CD4-positive, alpha-beta T cell treated with Interleukin-17A for 4 hours (primary cell): ENCODE measurements around the gene GAB2.

Experiments used
- DNase-seq: peaks from one replicate; pipeline ENCODE4 v3.0.0-alpha.2; 2020; ENCODE audit warnings: mixed read lengths

The GAB2 gene

DNA sequence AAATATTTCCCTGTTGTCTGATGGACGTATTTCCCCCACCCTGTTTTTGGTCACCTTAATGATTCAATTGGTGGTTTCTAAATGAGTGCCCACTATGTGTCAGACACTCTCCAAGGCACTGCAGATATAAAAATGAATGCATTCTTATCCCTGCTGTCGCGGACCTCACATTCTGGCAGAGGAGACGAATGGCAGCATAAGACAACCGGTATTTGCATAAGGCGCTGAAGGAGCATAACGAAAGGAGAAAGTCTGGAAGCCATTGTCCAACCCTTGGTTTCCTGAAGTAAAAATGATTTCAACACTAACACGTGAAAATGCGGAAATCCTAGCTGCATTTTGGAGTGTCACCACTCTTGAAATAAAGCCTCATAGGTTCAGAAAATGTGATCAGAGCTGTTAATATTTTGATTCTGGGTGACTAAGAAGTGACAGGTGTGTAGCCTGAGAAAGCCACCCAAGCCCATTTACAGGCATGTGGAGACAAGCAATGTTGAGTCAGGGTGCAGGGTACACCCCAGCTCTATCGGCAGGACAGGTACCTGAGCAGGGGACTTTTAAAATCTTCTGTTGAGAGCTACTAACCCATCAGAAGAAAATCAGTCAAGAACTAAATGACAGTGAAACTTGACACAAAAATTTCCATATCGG, 10.1 kb upstream of the GAB2 start:
- no peak for DNase-seq

DNA sequence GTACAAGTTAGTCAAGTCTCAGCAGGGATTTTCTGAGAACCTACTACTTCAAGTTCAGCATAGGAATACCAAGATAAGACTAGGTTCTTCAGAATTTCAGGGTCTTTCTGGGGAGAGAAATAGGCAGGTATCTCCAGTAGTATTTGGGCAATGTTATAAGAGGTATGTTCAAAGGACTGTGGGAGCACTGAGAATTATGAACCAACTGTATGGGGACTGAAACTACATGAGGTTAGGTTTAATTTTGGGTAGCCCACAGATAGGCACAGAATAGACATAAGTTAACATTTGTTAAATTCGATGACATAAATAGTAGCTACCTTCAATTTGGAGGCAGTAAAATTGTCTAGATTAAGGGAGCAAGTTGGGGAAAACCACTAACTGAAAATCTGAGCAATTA, 9.2 kb upstream of the GAB2 start:
- DNase-seq: no peak

DNA sequence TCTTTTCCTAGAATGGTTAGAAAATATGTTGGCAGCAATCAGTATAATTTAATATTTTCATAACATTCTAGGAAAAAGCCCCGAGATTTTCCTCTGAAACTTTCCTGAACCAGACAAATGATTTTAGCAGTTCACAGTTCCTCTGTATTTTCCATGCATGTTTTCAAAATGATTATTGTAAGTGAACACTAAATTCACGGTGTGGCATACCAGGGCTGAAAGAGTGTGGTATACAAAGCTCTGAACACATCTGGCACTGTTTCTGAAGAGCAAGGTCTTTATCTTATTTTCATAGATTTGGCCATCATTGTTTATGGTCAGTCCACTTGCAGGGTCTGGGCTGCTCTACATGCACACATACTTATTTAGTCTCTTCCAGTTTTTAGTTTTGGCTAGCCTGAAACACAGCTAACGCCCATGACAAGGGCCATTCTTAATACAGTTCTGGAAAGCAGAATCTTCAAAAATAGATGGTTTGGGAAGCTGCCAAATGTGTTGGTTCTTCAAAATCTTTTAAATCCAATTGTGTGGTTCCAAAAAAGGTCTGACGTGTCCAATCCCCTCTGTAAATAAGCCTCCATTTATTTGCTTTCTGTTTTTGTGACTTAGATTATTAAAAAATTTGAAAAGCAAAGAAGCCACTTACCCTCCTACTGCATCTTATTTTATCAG, 7.9 kb upstream of the GAB2 start:
- no peak for DNase-seq

DNA sequence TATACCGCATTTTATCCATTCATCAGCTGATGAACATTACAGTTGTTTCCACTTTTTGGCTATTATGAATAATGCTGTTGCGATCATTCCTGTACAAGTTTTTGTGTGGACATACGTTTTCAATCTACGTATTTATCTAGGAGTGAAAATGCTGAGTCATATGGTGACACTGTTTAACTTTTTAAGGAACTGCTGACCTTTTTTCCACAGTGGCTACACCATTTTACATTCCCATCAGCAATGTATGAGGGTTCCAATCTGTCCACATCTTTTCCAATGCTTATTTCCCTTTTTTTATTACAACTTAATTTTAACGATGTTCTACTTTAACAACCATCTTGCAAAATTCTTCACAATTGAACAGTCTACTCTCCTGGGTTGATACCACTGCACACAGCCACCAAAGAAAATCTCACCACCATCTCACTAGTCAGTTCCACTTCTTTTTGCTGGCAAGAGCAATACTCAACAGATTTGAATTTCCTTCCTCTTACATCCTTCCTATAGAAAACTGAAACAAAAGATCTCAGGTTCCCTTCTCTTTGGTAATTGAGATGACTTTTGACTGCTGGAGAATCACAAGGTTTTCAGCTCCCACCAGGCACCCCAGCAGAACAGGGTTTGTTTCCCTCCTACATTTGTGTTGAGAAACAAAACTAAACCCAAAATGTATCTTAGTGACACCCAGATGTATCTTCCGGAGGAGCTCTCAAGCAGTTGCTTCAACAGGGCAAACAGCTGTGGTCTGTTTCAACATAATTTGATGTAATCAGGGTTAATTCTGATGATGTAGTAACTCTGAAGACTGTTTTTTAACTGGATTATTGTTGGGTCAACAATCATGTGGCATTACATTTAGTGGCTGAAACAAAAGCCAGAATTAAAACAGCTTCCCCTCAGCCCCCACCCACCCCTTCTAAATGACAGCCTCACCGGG, 7.0 kb upstream of the GAB2 start:
- no peak for DNase-seq

DNA sequence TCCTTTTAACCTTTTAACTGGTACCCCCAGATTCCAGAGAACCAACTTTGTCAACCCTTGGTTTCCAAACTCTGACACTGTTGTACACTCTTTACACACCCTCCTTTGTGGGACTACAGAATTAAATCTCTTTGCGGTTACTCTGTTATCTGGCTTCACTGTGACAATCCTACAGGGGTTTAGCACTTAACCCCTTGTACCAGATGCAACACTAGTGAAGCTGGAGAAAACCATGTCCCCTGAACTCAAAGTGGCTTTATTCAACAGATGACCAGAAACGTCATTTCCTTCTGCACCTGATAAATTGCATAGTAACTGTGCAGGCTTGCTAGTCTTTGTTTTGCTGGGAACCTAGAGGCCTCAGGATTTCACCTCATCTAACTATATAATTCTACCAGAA, 5.6 kb upstream of the GAB2 start:
- DNase-seq: no peak

DNA sequence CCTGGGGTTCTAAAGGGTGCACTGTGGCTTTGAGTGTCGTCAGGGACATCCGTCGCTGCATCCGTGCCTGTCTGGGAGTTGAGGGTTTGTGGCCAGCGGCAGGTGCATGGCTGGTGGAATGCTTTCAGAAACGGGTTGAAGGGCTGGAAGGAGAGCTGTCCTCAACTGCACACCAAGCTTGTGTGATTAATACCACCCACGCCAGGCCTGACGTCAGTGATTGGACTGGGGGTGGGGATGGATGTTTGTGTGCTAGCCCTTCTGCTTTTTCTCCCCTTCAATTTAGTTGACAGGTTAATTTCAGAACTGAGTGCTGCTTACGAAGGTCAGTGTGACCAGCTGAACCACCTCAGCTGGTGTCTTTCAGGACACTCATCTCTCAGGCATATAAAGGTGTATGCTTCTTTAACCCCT, 3.2 kb upstream of the GAB2 start:
- no peak for DNase-seq

DNA sequence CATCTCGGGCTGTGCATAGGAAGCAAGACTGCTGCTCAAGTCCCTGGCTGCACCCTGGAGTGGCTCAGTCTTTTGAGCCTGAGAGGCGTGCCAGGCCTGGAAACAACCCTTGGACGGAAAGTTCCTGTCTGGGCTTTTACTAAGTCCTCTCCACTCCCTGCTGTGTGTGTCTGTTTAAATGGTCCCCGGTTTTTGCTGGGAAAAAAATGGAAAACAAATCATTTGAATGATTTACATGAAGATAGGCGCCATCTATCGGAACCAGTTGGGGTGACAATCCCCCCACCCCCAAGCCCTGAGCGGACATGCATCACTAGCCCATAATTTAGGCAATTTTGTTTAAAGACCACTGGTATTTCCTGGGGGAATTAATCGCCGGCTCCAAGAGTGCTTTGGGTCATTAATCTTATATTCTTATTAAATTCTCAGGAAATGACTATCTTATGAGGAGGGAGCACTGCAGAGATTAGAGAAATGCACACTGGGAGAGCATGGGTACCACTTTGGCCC, 2.7 kb upstream of the GAB2 start:
- DNase-seq: peak; percentile 68

DNA sequence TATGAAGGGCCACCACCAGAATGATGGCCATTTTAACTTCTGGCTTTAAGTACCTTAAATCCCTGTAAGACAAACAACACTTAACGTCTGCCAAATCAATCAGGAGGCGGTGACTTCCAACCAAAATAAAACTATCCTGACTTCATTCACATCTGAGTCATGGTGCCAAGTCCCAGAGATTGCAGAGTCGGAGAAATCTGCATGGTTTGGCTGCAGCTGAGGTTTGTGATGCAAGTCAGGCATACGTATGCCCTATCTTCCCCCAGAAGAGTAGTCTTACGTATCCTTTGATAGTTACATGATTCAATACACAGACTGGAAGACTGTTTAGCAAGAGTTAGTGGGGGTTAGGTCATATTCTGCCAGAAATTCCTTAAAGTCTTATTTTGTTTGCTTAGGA, 1.7 kb upstream of the GAB2 start:
- DNase-seq: no peak

DNA sequence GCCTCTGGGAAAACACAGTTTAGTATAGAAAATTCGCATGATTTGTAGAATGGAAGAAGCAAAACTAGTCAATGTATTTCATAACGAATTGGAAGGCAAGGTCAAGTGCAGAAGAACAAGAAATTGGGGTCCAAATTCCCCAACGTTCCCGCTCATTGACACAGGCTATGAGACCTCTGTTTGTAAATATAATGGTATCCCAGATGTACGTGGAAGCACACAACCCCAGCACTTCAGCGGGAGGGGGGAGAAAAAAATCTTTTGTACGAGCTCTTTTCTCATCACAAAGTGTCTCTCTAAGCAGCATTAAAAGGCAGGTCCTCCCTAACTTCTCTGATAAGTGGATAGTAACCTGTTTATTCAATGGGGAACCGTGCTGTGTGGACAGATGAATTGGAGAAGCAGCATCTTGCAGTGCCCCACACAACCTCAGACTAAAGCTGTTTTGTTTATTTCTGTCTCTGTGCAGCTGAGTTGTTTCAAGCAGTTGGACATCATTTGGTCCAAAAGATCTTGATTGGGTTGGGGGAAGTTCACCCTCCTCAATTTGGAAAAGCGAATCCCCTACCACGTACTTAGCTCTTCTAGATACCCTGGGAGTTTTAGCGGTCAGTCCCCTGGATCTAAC, 1.1 kb upstream of the GAB2 start:
- DNase-seq: no peak

DNA sequence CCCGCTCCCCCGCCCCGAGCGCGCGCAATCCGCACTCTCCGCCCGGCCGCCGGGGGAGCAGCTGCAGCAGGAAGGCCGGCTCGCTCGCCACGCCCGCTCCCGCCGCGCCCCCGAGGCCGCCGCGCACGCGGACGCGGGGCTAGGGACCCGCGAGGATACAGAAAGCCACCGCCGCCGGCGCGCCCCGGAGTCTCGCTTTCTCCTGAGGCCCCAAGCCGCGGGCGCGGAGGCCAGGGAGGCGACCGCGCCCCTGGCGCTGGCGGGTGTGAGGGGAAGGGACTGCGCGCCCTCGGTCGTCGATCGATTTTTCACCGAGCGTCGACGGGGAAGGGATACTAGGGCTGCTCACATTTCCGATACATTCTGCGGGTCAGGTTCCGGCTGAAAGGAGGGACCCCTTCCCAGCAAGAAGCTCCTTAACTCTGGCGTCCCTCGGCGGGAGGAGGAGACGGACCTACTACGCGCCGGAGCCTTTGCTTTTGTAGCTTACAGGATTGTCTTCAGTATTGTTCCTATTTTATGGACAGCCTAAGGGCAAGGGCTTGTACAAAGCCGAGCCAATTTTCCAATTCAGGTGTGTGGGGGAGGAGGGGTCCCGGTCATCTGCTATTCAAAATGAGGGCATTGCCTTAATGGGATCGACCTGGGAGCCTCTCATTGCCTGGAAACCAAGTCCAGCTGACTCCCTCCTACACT, 416 bp upstream of the GAB2 start:
- peak; percentile 82 for DNase-seq

DNA sequence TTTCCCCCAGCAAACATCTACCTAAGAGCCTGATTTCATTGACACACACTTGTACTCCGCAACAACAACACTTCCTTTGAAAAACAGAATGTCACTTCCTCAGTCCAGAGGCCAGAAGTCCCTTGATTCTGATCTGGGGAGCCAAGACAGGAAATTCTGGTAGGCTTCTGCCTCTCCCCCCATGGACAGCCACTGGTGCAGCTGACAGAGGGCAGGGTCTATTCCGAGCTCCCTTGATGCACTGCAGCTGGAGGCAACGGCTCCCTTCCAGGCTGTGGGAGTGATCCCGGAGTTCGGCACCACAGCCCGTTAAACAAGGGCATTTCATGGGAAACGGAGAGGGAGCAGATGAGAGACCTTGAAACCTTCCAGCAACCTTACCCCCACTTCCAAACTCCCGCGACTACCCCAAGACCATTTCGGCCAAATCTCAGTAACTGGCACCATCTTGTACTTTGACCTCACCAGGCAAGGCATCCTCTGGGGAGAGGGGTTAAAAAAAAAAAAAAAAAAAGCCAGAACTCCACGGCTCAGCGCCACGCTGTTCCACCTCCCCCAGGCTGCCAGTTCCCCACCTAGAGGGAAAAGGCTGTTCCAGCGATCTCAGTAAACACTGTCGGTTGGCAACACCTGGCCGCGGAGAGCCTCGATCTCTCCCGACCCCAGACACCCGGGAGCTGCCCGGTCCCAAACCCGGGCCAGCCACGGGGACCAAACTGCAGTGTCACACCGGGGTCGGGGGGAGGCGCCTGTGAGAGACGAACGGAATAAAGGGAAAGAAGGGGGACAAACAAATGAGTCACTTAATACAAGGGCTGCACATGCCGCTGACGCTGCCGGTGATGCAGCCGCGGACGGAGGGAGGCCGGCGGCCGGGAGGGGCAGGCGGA, 1.1 kb downstream of the GAB2 start:
- peak; percentile 81 for DNase-seq

DNA sequence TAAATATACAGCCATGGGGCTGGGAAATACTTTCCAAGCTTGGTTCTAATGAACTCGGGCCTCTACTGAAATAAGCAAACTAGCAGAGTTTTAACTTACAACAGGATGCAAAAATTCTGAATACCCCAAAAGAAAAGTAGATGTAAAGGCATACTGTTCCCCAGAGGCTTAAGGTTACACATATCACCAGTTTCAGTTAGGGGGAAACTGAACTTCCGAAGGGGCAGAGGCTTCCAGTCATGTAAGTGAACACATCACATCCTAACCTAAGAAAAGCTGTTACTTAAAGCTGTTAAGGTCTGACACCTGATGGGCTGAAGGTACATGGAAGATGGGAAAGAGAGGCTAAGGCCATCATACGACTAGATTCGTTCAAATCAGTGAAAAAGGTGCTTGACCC, 2.3 kb downstream of the GAB2 start:
- no peak for DNase-seq

DNA sequence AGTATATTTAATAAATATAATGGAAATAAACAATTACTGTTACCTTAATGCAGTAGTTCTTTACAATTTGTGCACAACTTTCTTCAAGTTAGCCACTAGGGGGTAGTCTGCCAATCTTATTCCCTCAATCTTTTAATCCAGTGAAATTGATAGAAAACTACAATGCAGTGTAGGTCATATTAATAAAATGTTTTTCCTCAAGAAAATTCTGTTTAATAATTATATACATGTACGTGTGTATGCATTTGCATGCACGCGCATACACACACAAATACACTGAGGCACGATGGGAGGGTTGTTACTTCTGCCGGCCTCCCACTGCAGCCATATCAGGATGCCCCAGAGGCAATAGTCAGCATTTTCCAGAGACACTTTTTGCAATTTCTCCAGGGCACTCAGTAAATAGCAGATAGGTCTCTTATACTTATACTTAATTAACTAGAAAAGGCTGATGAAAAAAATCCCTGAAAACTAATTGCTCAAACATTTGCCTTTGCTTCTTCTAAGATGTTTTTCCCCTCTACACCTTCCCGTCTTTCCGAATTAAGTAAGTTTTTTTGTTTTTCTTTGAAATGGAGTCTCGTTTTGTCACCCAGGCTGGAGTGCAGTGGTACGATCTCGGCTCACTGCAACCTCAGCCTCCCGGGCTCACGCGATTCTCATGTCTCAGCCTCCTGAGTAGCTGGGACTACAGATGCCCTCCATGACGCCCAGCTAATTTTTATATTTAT, 3.1 kb downstream of the GAB2 start:
- no peak for DNase-seq

DNA sequence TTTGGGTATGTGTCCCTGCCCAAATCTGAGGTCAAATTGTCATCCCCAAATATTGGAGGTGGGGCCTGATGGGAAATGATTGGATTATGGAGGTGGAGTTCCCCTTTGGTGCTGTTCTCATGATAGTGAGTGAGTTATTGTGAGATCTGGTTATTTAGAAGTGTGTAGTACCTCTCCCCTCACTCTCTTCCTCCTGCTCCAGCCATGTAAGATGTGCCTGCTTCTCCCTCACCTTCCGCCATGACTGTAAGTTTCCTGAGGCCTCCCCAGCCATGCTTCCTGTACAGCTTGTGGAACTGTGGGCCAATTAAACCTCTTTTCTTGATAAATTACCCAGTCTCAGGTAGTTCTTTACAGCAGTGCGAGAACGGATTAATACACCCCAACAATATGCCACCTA, 9.0 kb downstream of the GAB2 start:
- no peak for DNase-seq

DNA sequence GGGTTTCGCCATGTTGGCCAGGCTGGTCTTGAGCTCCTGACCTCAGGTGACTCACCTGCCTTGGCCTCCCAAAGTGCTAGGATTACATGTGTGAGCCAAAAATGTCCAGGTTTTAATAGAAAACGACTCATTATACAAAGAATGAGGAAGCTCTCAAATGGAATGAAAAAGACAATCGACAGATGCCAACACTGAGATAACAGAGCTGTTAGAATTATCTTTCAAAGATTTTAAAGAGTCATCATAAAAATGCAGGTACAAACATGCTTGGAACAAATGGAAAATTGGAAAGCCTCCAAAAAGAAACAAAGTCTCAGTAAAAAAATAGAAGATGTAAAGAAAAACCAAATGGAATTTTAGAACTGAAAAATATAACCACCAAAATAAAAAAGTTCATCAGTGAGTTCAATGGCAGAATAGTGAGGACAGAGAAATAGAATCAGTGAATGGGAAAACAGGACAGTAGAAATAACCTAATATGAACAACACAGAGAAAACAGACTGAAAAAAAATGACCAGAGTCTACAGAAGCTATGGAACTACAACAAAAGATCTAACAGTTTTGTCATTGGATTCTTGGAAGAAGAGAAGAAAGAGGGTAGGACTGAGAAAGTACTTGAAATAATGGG, 10.9 kb downstream of the GAB2 start:
- no peak for DNase-seq

DNA sequence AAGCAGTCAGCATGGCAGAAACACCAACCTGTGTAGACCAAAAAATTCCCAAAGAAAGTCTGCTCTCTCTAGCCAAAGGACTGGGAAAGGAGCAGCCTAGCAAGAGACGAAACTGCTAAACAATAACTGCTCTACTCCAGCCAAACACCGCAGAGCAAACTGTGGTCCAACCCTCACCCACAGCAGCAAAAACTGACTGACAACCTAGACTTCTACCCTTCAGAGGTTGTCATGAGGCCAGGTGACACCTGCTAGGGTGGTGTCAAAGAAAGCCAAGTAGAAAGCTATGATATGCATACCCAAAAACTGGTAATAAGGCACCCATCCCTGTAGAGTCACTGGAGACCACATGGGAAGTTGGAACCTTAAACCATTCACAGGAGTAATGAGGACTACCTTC, 11.8 kb downstream of the GAB2 start:
- no peak for DNase-seq

DNA sequence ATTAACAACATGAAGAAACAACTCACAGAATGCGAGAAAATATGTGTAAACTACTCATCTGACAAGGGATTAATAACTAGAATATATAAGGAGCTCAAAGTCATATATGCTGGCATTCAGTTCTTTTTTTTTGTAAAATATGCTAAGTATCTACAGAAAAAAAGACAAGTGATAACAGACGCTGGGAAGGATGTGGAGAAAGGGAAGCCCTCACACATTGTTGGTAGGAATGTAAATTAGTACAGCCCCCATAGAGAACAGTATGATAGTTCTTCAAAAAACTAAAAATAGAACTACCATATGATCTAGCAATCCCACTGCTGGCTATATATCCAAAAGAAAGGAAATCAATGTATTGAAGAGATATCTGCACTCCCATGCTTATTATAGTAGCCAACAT, 13.8 kb downstream of the GAB2 start:
- DNase-seq: no peak

DNA sequence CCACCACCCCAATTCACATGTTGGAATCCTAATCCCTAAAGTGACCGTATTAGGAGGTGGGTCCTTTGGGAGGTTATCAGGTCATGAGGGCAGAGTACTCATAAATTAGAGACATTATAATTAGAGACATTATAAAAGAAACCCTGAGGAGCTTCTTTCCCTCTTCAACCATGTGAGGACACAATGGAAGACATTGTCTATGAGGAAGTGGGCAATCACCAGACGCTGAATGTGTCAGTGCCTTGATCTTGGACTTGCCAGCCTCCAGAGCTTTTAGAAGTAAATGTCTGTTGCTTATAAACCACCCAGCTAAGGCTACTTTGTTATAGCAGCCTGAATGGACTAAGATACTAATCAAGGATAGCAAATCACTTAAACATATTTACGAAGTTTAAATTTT, 14.8 kb downstream of the GAB2 start:
- DNase-seq: no peak

DNA sequence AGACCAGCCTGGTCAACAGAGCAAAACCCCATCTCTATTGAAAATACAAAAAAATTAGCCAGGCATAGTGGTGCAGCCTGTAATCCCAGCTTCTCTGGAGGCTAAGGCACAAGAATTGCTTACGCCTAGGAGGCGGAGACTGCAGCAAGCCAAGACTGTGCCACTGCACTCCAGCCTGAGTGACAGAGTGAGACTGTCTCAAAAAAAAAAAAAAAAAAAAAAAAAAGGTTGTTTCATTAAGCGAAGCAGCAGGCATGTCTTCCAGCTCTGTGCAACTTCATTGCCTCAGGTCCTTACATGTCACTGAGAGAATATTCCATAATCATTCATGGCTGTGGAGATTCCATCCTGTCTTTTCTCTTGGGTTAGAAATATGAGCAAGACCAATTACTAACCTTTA, 16.9 kb downstream of the GAB2 start:
- DNase-seq: no peak

DNA sequence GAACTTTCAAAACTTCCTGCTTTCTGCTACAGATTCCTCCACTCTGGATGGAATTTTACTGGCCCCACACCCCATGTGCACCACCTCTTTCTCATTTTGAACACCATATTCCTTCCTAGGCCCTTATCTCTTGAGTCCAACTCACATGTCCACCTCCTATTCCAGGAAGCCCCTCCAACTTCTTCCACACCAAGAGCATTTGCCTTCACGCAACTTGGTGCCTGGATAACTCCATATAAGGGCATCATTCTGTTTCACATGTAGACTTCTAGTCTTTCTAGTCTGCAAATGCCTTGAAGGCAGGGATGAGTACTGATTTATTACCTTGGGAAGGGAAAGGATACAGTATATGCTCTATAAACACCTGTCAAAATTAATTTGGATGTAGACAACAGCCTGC, 17.5 kb downstream of the GAB2 start:
- DNase-seq: no peak
